ENCODE data around the gene TMIGD1. TPM values are rescaled to one million over a fixed set of nuclear protein-coding genes. Genes with fewer than 3 reads are reported as not detected.

Gene TMIGD1
- total and polyA plus RNA-seq, 2 of the 13 experiments (the other 11 are each of a cell fraction or from before 2014, with no cell fraction given), result not detected

GRCh38 chr17:30290696-30291542, 42.9 kb downstream of the TMIGD1 start (continued):
- no peak; the same call in 1 of the 2 replicates for TF ChIP-seq ZNF564 (CRISPR knock-in tag; IDR thresholded peaks at IDR 0.05)
- peak; percentile 83 for TF ChIP-seq ZNF607 (CRISPR knock-in tag; IDR thresholded peaks at IDR 0.05; ENCODE audit: borderline replicate concordance)
- TF ChIP-seq ZNF367 (CRISPR knock-in tag; IDR thresholded peaks at IDR 0.05; ENCODE audit: borderline replicate concordance), result no peak
- TF ChIP-seq EHMT2 (IDR thresholded peaks at IDR 0.05; ENCODE audit: borderline replicate concordance, low read depth, low read length), result no peak
- TF ChIP-seq MIER3 (CRISPR knock-in tag; IDR thresholded peaks at IDR 0.05; ENCODE audit: borderline replicate concordance), result no peak
- no peak for TF ChIP-seq TBX3 (IDR thresholded peaks at IDR 0.05; ENCODE audit: borderline replicate concordance)
- no peak for TF ChIP-seq ZSCAN5A (CRISPR knock-in tag; IDR thresholded peaks at IDR 0.05; ENCODE audit: borderline replicate concordance)
- TF ChIP-seq FOXK2 (IDR thresholded peaks at IDR 0.05), result no peak
- 0 out of 2 replicates have a peak, but pooled peaks have one; percentile 55 for TF ChIP-seq NAIF1 (CRISPR knock-in tag; IDR thresholded peaks at IDR 0.05; ENCODE audit: borderline replicate concordance)
- no peak for TF ChIP-seq ZBTB3 (CRISPR knock-in tag; IDR thresholded peaks at IDR 0.05; ENCODE audit: borderline replicate concordance, low read depth)
- no peak for TF ChIP-seq ZNF598 (CRISPR knock-in tag; IDR thresholded peaks at IDR 0.05; ENCODE audit: borderline replicate concordance)
- no peak for TF ChIP-seq ZNF451 (CRISPR knock-in tag; IDR thresholded peaks at IDR 0.05)
- no peak for TF ChIP-seq LBX2 (CRISPR knock-in tag; IDR thresholded peaks at IDR 0.05; ENCODE audit: borderline replicate concordance)
- TF ChIP-seq SNAPC5 (CRISPR knock-in tag; IDR thresholded peaks at IDR 0.05; ENCODE audit: borderline replicate concordance), result no peak
- no peak for TF ChIP-seq PRPF4 (IDR thresholded peaks at IDR 0.05; ENCODE audit: low read depth, low read length, poor library complexity, severe bottlenecking)
- TF ChIP-seq ARNTL (CRISPR knock-in tag; IDR thresholded peaks at IDR 0.05), result no peak
- no peak for TF ChIP-seq SRSF9 (IDR thresholded peaks at IDR 0.05; ENCODE audit: borderline replicate concordance, insufficient read depth, low read depth, low read length, poor library complexity, severe bottlenecking)
- no peak for TF ChIP-seq NFE2 (CRISPR knock-in tag; IDR thresholded peaks at IDR 0.05)
- no peak for TF ChIP-seq FIP1L1 (IDR thresholded peaks at IDR 0.05; ENCODE audit: borderline replicate concordance, insufficient read depth, low read depth, low read length)
- TF ChIP-seq MATR3 (CRISPR knock-in tag; IDR thresholded peaks at IDR 0.05), result no peak
- no peak for TF ChIP-seq HCFC1 (IDR thresholded peaks at IDR 0.05; ENCODE audit: low read depth, low read length)
- TF ChIP-seq ZNF225 (CRISPR knock-in tag; IDR thresholded peaks at IDR 0.05), result no peak
